DMS79 treated with DMSO at 0.1 percent for 48 hours (cell line): ENCODE data around the gene TMEM33.
A peak's percentile ranks its signal among the peaks of the same experiment; 100 is the strongest.
"Not testable (repeated sequence)": the region's sequence is repeated elsewhere in the genome, so short reads cannot be mapped to it uniquely, and the experiment has no call there.

Experiments
- DNase-seq: peaks from one replicate; lab custom pipeline; 2025; lab: John Stamatoyannopoulos, UW

TMEM33 gene, protein sequence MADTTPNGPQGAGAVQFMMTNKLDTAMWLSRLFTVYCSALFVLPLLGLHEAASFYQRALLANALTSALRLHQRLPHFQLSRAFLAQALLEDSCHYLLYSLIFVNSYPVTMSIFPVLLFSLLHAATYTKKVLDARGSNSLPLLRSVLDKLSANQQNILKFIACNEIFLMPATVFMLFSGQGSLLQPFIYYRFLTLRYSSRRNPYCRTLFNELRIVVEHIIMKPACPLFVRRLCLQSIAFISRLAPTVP

DNA sequence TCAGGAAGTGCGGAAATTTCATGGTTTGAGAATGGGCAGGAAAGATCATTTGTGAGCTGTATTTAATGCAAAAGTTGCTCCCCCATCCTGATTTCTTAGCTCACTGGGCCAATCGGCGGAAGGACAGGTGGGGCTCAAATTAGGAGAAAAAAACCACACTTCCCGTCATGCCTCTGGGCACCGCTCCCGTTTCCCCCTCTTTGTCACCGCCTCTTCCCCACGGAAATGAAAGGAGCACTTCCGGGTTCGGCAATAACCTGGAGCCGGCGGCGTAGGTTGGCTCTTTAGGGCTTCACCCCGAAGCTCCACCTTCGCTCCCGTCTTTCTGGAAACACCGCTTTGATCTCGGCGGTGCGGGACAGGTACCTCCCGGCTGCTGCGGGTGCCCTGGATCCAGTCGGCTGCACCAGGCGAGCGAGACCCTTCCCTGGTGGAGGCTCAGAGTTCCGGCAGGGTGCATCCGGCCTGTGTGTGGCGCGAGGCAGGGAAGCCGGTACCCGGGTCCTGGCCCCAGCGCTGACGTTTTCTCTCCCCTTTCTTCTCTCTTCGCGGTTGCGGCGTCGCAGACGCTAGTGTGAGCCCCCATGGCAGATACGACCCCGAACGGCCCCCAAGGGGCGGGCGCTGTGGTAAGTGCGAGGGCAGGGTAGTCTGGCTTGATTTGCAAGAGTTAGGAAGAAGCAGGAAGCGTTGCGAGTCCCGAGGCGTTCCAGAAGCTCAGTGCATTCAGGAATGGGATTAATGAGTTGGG, at the start of gene TMEM33:
TSS of gene TMEM33 (plus strand) at position 529 of the 751 bp plus-strand sequence. CDS start at position 585, 56 bp downstream.
- DNase-seq, result peak; percentile 77

DNA sequence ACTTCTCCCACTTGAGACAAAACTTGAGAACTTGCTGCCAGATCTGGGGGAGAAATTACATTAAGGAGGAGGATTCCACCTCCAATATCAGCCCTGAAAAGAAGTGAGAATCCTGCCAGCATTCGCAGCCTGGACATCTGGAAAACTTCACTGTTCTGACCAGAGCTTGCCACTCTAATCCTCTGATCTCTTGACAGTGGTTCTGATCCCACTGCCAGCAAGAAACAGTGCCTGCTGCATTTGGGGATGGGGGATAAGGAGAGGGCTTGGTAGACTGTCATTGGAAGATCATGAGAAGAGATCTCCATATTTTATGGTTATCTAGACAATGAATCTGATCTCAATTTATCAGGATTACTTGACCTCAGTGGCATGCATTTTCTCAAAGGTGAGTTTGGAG, 49.8 kb upstream of the TMEM33 start:
- DNase-seq, result no peak

DNA sequence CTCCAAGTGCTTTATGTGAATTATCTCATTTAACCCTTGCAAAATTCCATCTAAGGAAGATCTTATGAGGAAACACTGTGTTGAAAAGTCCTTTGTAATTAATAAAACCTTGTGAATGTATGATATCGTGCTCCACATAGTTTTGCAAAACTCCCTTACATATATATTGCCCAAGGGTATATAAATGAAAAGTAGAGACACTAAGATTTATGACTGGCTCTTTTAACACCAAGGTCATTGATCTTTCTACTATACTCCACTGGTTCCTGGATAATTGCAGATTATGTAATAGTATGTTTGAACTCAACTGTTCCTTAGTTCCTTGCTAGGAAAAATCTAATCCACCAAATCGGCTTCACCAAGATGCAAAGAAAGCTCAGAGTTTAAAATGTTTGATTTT, 48.0 kb upstream of the TMEM33 start:
- no peak for DNase-seq

- peak; percentile 9 for DNase-seq
Measured at GRCh38 chr4:41887821-41888686, 47.2 kb upstream of the TMEM33 start.

- no peak for DNase-seq
Measured at GRCh38 chr4:41888687-41889074, 46.5 kb upstream of the TMEM33 start.

GRCh38 chr4:41889317-41889716, 45.9 kb upstream of the TMEM33 start:
- DNase-seq, result no peak

- DNase-seq, result no peak
Measured at GRCh38 chr4:41890085-41890484, 45.1 kb upstream of the TMEM33 start.

DNA sequence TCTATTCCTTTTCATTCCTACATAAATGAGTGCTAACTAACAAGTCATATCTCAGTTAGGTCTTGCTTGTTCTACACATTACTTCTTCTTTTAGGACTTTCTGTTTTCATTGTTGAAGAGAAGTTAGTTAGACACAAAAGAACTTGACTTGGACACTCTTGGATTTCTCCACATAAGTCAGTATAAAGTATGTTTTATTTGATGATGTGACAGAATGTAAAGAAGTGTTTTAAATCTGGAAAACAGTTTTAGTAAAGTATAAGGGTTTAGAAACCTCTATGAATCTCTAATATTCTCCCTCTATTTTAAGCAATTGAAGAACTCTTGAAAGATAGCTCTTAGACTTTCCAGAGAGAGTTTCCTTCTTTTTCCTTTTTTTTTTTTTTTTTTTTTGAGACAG, 38.6 kb upstream of the TMEM33 start:
- DNase-seq, result no peak

- DNase-seq, result no peak
Measured at GRCh38 chr4:41897698-41898097, 37.5 kb upstream of the TMEM33 start.

- not testable (repeated sequence) for DNase-seq
Measured at GRCh38 chr4:41909136-41909535, 26.1 kb upstream of the TMEM33 start.

DNA sequence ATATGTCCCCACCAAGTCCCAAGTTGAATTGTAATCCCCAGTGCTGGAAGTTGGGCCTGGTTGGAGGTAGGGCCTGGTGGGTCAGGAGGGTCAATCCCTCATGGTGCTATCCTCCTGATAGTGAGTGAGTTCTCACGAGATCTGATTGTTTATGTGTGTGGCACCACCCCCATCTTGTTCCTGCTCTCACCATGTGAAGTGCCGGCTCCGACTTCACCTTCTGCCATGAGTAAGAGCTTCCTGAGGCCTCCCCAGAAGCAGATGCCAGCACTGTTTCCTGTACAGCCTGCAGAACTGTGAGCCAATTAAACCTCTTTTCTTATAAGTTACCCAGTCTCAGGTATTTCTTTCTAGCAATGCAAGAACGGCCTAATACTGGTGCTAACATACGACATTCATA, 22.7 kb upstream of the TMEM33 start:
- DNase-seq, result no peak

- no peak for DNase-seq
Measured at GRCh38 chr4:41913509-41913908, 21.7 kb upstream of the TMEM33 start.

DNA sequence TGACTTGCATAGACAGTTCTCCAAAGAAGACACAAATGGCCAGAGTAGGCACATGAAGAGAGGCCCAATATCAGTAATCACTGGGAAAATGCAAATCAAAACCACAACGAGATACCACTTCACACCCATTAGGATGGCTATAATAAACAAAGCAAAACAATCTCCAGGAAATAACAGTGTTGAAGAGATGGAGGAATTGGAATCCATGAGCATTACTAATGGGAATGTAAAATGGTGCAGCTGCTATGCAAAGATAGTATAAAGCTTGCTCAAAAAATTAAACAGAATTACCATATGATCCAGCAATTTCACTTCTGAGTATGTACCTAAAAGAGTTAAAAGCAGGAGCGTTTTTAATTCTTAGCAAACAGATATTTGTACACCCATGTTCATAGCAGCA, 17.0 kb upstream of the TMEM33 start:
- no peak for DNase-seq

- DNase-seq, result not testable (repeated sequence)
Measured at GRCh38 chr4:41920416-41920815, 14.8 kb upstream of the TMEM33 start.

GRCh38 chr4:41921476-41921875, 13.8 kb upstream of the TMEM33 start:
- no peak for DNase-seq

- DNase-seq, result no peak
Measured at GRCh38 chr4:41927796-41928499, 7.3 kb upstream of the TMEM33 start.

DNA sequence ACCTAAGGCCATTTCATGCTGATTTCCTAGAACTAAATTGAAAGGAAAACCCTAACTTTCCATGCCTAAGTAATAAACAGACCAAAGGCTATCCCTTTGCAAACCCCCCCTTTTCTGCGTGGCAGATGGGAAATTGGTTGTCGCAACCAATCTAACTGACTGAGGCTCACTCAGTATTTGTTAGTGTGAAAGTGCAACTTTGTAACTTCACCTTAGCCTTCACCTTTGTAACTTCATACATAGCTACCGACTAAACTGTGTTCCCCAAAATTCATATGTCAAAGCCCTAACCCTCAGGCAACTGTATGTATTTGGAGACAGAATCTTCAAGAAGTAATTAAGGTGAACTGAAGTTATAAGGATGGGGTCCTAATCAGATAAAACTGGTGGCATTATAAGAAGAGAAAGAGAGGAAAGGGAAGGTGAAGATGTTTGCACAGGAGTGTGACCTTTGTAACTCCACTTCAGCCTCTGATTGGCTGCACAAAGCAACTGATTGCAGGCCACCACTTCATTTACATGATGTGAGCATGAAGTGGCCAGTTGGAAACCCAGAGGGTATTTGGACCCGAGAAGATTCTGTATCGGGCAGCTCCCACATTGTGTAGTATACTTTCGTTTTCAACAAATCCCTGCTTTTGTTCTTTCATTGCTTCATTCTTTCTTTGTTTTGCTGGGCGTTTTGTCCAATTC, 4.9 kb upstream of the TMEM33 start:
- DNase-seq, result no peak

- no peak for DNase-seq
Measured at GRCh38 chr4:41932988-41933387, 2.2 kb upstream of the TMEM33 start.

DNA sequence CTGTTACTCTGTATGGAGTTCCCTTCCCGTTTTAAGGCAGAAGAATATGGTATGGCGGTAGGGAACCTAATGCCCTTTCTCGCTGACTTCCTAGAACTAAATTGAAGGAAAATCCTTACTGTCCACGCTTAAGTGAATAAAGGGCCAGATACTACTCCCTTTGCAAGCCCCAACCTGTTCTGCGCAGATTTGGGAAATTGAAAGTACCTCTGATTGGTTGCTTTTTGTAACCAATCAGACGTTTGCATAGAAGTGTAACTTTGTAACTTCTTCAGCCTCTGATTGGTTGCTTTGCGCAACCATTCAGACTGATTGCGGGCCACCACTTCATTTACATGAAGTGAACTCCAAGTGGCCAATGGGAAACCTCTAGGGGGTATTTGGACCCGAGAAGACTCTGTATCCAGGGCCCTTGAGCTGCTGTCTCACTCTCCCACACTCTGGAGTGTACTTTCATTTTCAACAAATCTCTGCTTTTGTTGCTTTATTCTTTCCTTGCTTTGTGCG, 1.2 kb upstream of the TMEM33 start:
- no peak for DNase-seq

DNA sequence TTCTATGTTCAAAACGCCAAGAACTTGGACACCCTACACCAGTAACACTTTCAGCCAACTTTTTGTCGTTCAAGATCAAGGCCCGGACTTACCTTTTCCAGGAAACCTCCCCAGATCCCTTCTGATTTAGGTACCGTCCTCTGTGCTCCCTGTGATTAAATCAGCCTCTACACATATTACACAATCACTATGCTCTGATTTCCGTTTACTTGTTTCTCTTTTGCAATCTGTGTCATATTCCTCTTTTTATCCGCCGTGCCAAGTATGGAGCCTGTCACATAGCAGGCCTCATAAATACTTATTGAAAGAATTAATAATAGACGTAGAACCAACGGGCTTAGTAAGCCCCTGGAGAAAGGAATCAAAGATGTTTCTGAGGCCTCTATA, 722 bp upstream of the TMEM33 start:
- DNase-seq, result no peak

DNA sequence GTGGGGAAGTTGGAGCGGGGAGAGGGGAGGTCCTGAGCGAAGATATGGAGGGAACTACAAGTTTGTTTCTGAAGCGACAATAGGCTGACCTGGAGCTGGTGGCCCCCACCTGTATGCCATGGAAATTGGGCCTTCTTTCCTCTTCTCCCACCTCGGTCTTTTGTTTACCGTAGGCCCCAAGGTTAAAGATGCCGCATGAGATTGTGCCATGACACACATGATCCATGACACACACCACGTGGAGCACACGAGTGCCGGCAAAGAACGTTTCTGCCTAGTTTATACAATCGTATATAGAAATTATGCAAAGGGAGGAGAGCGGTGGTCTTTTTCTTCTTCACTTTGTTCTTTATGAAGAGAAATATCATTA, 408 bp downstream of the TMEM33 start:
- DNase-seq, result no peak
